ENCODE data around the gene PPIA.

- TF ChIP-seq TAF1 (IDR thresholded peaks at IDR 0.05; ENCODE audit: low read depth, low read length) (no peak), POLR2AphosphoS5 (IDR thresholded peaks at IDR 0.05; ENCODE audit: low read depth, low read length) (no peak), POLR2A (IDR thresholded peaks at IDR 0.05; ENCODE audit: low read depth, low read length) (no peak), SPI1 (IDR thresholded peaks at IDR 0.05; ENCODE audit: low read depth, low read length) (no peak), PAX5 (IDR thresholded peaks at IDR 0.05; ENCODE audit: insufficient read depth, low read length, severe bottlenecking) (no peak)
These were observed 36.4 kb upstream of the PPIA start for GRCh38 chr7:44760034-44760580.
